PC-9 (cell line): ENCODE data around the gene IL2RA. TPM values are rescaled to one million over a fixed set of nuclear protein-coding genes. Genes with fewer than 3 reads are reported as not detected.

Experiments used
- BruUV-seq: library from RNA; stranded (reverse); fragments of 400-500 nt; replicated peaks from 2 replicates; lab custom pipeline; 2021; lab: Mats Ljungman, UMichigan
- CTCF ChIA-PET: fragments of 300-600 bp; sonication (Branson Sonifier 250); formaldehyde crosslinking; loops from one replicate; lab custom pipeline; 2022; ENCODE audit warnings: antibody characterized with exemption; lab: Charles Lee
- POLR2A ChIA-PET: fragments of 300-600 bp; sonication (Branson Sonifier 250); formaldehyde crosslinking; loops from one replicate; lab custom pipeline; 2022; ENCODE audit warnings: antibody characterized with exemption; ENCODE audit not compliant: unreplicated experiment; lab: Charles Lee
- DNase-seq, 2 experiments: peaks; one replicate each; pipeline versions ENCODE4 v3.0.0 to v3.0.0-alpha.2; 2015 to 2022; ENCODE audit warnings: mixed read lengths in 1 of 2
- H2AFZ ChIP-seq: fragments of 200-600 bp; sonication (generic); 2 replicates; pipeline ENCODE4 v1.8.1; 2017; ENCODE audit warnings: antibody characterized with exemption
- H3F3A ChIP-seq: fragments of 200-600 bp; sonication (generic); 2 replicates; pipeline ENCODE4 v1.8.1; 2017; ENCODE audit warnings: antibody characterized with exemption, mild to moderate bottlenecking, low read depth; ENCODE audit not compliant: insufficient read depth
- H3K27ac ChIP-seq: fragments of 200-600 bp; sonication (generic); 2 replicates; pipeline ENCODE4 v1.6.1; 2016; ENCODE audit warnings: mixed run types
- H3K27me3 ChIP-seq: fragments of 200-600 bp; sonication (generic); 2 replicates; pipeline ENCODE4 v1.6.1; 2016; ENCODE audit warnings: low read depth, mixed run types; ENCODE audit not compliant: insufficient read depth
- H3K36me3 ChIP-seq: fragments of 200-600 bp; sonication (generic); 2 replicates; pipeline ENCODE4 v1.6.1; 2016; ENCODE audit warnings: low read depth, mixed run types
- H3K4me1 ChIP-seq: fragments of 200-600 bp; sonication (generic); replicated peaks from 2 replicates; pipeline ENCODE4 v1.6.1; 2016; ENCODE audit warnings: mixed run types; ENCODE audit not compliant: insufficient read depth
- H3K4me2 ChIP-seq: fragments of 200-600 bp; sonication (generic); 2 replicates; pipeline ENCODE4 v1.6.1; 2017; ENCODE audit warnings: mixed run types
- H3K4me3 ChIP-seq: fragments of 200-600 bp; sonication (generic); 2 replicates; pipeline ENCODE4 v1.6.1; 2016; ENCODE audit warnings: mixed run types
- H3K79me2 ChIP-seq: fragments of 200-600 bp; sonication (generic); 2 replicates; pipeline ENCODE4 v1.6.1; 2017; ENCODE audit warnings: low read depth, mixed run types
- H3K9me2 ChIP-seq: fragments of 200-600 bp; sonication (generic); 2 replicates; pipeline ENCODE4 v1.8.1; 2017; ENCODE audit warnings: mild to moderate bottlenecking; ENCODE audit not compliant: insufficient read depth
- H3K9me3 ChIP-seq: fragments of 200-600 bp; sonication (generic); 2 replicates; pipeline ENCODE4 v1.8.1; 2016; ENCODE audit warnings: low read depth; ENCODE audit not compliant: insufficient read depth
- H4K20me1 ChIP-seq: fragments of 200-600 bp; sonication (generic); 2 replicates; pipeline ENCODE4 v1.8.1; 2017; ENCODE audit not compliant: insufficient read depth
- CTCF ChIP-seq: fragments of 200-600 bp; sonication (generic); conservative IDR thresholded peaks from 2 replicates; pipeline ENCODE4 v1.6.1; 2017; ENCODE audit warnings: mixed run types, antibody characterized with exemption, mild to moderate bottlenecking, moderate library complexity
- EZH2 ChIP-seq: fragments of 200-600 bp; sonication (generic); IDR thresholded peaks from 2 replicates; pipeline ENCODE4 v1.8.0; 2017; ENCODE audit warnings: antibody characterized with exemption, low read depth
- intact Hi-C: fragments of 100-400 bp; cut with micrococcal nuclease; formaldehyde crosslinking; loops from one replicate; pipeline ENCODE4 v1.10.0; 2022; ENCODE audit not compliant: unreplicated experiment
- total RNA-seq: library from RNA; stranded (reverse); gene quantifications from 2 replicates; pipeline ENCODE4 v1.2.3, GENCODE V29; 2021

IL2RA gene
- total RNA-seq, 1 experiment from 2014 or later: not detected

- H3K9me3 ChIP-seq: no peaks in the 10 kb centered on the region
- BruUV-seq: no TSS peak
- peaks cover 17% of the 10 kb centered on the region; the same call in 1 of the 2 replicates for H3F3A ChIP-seq
- peak overlapping the region; percentile 75 for H2AFZ ChIP-seq
- no peaks in the 10 kb centered on the region for H4K20me1 ChIP-seq
- POLR2A ChIA-PET: no interaction called here
- H3K9me2 ChIP-seq: no peaks in the 10 kb centered on the region
- H3K36me3 ChIP-seq: no peaks in the 10 kb centered on the region
- no peaks in the 10 kb centered on the region for H3K79me2 ChIP-seq
- intact Hi-C loops: loop anchor here (2.0 kb wide), 1 partner anchor 38 kb away; no protein-coding TSS in a partner anchor
- peak; percentile 62 to 71 for DNase-seq
- H3K4me1 ChIP-seq: peaks cover 22% of the 10 kb centered on the region
- peak overlapping the region; percentile 71 for H3K27ac ChIP-seq
- CTCF ChIA-PET: interaction anchor here (0.9 kb wide), 1 partner anchor 34 kb away, joined by 4 read pairs; no protein-coding TSS in a partner anchor
- no peak for TF ChIP-seq CTCF
- TF ChIP-seq EZH2: no peak
- H3K4me2 ChIP-seq: peak overlapping the region; percentile 71
- no peaks in the 10 kb centered on the region for H3K27me3 ChIP-seq
- H3K4me3 ChIP-seq: peak overlapping the region; percentile 47; the same call in 1 of the 2 replicates
Measured at GRCh38 chr10:6052247-6053221, 9.6 kb downstream of the IL2RA start.

DNA sequence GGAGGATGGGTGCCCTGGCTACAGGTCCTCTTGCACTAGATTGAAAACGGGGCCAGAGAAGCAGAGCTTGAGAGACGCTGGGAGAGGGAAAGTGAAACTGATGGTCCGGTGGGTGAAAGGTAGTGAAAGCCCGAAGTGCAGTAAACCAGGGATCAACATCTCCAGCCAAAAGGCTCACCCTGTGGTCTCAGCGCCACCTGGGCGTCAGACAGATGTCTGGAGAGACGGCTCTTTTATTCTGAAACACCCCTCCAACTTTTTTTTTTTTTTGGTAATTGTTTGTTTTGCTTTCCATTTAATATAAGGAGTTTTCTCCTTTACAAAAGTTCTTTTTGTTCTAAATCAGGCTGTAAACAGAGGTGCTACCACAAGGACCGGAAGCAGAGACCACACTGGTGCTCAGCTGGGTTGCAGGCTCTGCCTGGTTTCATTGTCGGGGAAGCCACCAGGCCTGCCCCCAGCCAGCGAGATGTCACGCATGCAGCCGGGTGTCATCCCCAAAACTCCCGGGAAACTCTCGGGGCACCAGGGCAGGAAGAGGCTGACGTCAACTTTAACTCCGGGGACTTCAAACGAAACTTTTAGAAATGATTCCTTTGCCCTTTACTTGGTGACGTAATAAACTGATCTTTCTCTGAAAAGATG, 11.2 kb downstream of the IL2RA start:
- Histone ChIP-seq H3K4me1 (peaks cover 22% of the 10 kb centered on the region), H3K27me3 (peaks cover 4% of the 10 kb centered on the region; the same call in 1 of the 2 replicates), H3K4me2 (peak overlapping the region; percentile 34), H3K9me2 (no peaks in the 10 kb centered on the region), H3K9me3 (no peaks in the 10 kb centered on the region), H3K27ac (no peak overlapping the region), H3K79me2 (no peaks in the 10 kb centered on the region), H3K4me3 (no peak overlapping the region; the same call in 1 of the 2 replicates), H3F3A (peaks cover 17% of the 10 kb centered on the region; the same call in 1 of the 2 replicates), H2AFZ (no peak overlapping the region), H3K36me3 (no peaks in the 10 kb centered on the region), H4K20me1 (no peaks in the 10 kb centered on the region)
- DNase-seq: peak in 1 of 2 experiments; percentile 61
- ChIA-PET POLR2A (interaction anchor here (0.6 kb wide), 1 partner anchor 1926 kb away, joined by 3 read pairs; no protein-coding TSS in a partner anchor), CTCF (interaction anchor here (0.6 to 1.8 kb wide), 5 partner anchors 33 to 757 kb away, joined by 3 to 8 read pairs (median 4); no protein-coding TSS in a partner anchor)
- no TSS peak for BruUV-seq
- intact Hi-C loops: no loop called here
- no peak for TF ChIP-seq EZH2
- TF ChIP-seq CTCF: no peak

DNA sequence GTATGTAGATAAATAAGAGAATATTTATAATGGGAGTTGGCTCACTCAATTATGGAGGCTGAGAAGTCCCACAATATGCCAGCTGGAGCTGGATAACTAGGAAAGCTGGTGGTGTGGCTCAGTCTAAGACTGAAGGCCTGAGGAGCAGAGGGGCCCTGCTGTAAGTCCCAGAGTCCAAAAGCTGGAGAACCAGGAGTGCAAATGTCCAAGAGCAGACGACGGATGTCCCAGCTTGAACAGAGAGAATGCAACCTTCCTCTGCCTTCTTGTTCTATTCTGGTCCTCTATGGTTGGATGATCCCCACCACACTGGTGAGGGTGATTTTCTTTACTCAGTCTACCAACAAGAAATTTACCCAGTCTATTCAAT, 13.2 kb downstream of the IL2RA start:
- TF ChIP-seq CTCF: no peak
- no peak for TF ChIP-seq EZH2
- Histone ChIP-seq H2AFZ (no peak overlapping the region), H4K20me1 (no peaks in the 10 kb centered on the region), H3K27me3 (peaks cover 4% of the 10 kb centered on the region; the same call in 1 of the 2 replicates), H3K9me2 (no peaks in the 10 kb centered on the region), H3K27ac (no peak overlapping the region), H3K4me1 (peaks cover 20% of the 10 kb centered on the region), H3K4me2 (no peak overlapping the region), H3K4me3 (no peak overlapping the region), H3K36me3 (no peaks in the 10 kb centered on the region), H3F3A (peaks cover 17% of the 10 kb centered on the region; the same call in 1 of the 2 replicates), H3K9me3 (no peaks in the 10 kb centered on the region), H3K79me2 (no peaks in the 10 kb centered on the region)
- ChIA-PET CTCF (no interaction called here), POLR2A (no interaction called here)
- no peak for DNase-seq
- BruUV-seq: no TSS peak
- intact Hi-C loops: no loop called here
